ENCODE data around the gene ETV1. TPM values are rescaled to one million over a fixed set of nuclear protein-coding genes. Genes with fewer than 3 reads are reported as not detected.

ETV1 gene
- total RNA-seq, 1 donor from 2014 or later, result 89.0 TPM

DNA sequence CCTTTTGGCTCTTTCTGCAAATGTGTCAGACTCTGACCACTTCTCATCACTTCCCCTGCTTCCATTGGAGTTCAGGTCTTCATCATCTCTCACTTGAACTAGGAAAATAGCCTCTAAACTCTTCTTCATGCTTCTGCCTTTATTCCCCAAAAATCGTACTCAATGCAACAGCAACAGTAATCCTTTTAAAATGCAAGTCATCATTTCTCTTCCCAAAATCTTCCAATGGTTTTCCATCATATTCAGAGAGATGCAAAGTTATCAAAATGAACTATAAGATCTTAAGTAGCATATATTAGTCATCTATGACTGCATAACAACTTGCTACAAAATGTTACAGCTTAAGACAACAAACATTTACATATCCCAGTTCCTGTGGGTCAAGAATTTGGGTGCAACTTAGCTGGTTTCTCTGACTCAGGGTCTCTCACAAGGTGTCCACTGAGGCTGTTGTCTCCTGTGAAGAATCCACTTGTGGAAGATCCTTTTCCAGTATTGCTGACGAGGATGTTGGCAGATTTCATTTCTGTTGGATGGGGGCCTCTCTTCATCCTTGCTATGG, 31.0 kb upstream of the ETV1 start:
- no peak for DNase-seq
- intact Hi-C loops (cut with DNase I), result no loop called here
- ATAC-seq, result no peak
- no peak overlapping the region for H3K4me3 ChIP-seq
- TF ChIP-seq, protein P1, sequence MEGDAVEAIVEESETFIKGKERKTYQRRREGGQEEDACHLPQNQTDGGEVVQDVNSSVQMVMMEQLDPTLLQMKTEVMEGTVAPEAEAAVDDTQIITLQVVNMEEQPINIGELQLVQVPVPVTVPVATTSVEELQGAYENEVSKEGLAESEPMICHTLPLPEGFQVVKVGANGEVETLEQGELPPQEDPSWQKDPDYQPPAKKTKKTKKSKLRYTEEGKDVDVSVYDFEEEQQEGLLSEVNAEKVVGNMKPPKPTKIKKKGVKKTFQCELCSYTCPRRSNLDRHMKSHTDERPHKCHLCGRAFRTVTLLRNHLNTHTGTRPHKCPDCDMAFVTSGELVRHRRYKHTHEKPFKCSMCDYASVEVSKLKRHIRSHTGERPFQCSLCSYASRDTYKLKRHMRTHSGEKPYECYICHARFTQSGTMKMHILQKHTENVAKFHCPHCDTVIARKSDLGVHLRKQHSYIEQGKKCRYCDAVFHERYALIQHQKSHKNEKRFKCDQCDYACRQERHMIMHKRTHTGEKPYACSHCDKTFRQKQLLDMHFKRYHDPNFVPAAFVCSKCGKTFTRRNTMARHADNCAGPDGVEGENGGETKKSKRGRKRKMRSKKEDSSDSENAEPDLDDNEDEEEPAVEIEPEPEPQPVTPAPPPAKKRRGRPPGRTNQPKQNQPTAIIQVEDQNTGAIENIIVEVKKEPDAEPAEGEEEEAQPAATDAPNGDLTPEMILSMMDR (IDR thresholded peaks at IDR 0.05), result no peak
- H3K4me1 ChIP-seq, result no peaks in the 10 kb centered on the region
- no peak overlapping the region for H3K27ac ChIP-seq
- no peaks in the 10 kb centered on the region for H3K9me3 ChIP-seq
- H3K36me3 ChIP-seq, result no peaks in the 10 kb centered on the region
- no peaks in the 10 kb centered on the region for H3K27me3 ChIP-seq (ENCODE audit: low read depth)

DNA sequence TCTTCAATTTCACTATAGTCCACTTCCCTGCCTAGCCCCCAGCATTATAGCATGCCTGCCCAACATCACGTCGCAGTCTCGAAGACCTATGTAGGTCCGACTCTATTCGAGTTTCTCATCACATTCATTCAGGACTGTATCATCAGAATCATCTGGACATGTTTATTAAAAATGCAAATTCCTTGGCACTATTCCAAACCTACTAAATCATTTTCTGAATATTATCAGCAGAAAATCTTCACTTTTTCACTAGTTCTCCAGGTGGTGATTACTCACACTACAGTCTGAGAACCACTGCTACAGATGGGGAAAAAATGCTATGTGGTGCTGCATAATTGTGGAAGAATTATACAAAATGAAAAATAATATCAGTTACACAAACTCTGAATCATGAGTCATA, 29.3 kb upstream of the ETV1 start:
- Histone ChIP-seq H3K9me3 (no peaks in the 10 kb centered on the region), H3K4me1 (no peaks in the 10 kb centered on the region), H3K27me3 (ENCODE audit: low read depth) (no peaks in the 10 kb centered on the region), H3K4me3 (no peak overlapping the region), H3K36me3 (no peaks in the 10 kb centered on the region), H3K27ac (no peak overlapping the region)
- no peak for DNase-seq
- TF ChIP-seq, protein P1 (IDR thresholded peaks at IDR 0.05), result no peak
- no peak for ATAC-seq
- intact Hi-C loops (cut with DNase I), result no loop called here

DNA sequence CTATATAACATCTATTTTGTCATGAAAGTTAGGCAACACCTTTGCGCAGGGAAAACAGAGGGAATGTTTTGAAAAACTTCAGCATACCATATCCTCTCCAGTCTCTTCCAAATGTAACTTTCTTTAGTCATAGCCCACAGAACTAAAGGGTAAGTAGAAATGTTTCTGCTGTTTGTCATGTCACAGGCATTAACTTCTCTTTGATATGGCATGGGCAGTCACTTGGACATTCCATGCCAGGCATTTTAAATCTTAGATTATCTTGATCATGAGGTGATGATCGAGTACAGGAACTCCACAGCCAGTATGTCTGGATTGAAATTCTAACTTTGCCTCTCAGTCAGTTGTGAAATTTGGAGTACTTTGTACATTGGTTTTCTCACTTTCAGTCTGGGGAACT, 27.5 kb upstream of the ETV1 start:
- no peaks in the 10 kb centered on the region for H3K36me3 ChIP-seq
- DNase-seq, result no peak
- no peak overlapping the region for H3K4me3 ChIP-seq
- no peak for ATAC-seq
- intact Hi-C loops (cut with DNase I), result no loop called here
- H3K27me3 ChIP-seq (ENCODE audit: low read depth), result no peaks in the 10 kb centered on the region
- H3K9me3 ChIP-seq, result no peaks in the 10 kb centered on the region
- no peak overlapping the region for H3K27ac ChIP-seq
- TF ChIP-seq, protein P1 (IDR thresholded peaks at IDR 0.05), result no peak
- no peaks in the 10 kb centered on the region for H3K4me1 ChIP-seq

DNA sequence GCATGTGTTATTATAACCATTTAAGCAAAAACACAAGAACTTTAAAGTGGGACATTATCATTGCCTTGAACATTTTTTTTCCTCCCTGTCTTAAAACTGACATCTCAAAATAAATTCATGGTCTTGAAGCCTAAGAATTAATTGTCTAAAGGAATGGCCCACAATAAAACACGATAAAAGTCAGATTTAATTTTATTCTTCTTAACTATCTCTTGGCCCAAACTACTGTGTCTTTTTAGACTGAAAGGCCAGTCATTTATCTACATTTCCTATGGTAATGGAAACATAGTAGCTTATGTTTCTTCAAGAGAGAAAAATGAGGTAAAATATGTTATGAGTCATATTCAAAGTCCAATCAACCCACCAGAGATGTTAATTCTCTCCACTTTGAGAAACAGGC, 24.4 kb upstream of the ETV1 start:
- no peaks in the 10 kb centered on the region for H3K36me3 ChIP-seq
- no peak overlapping the region for H3K27ac ChIP-seq
- no peaks in the 10 kb centered on the region for H3K27me3 ChIP-seq (ENCODE audit: low read depth)
- TF ChIP-seq, protein P1 (IDR thresholded peaks at IDR 0.05), result no peak
- H3K4me1 ChIP-seq, result no peaks in the 10 kb centered on the region
- no peak overlapping the region for H3K4me3 ChIP-seq
- H3K9me3 ChIP-seq, result no peaks in the 10 kb centered on the region
- ATAC-seq, result no peak
- intact Hi-C loops (cut with DNase I), result no loop called here
- DNase-seq, result no peak

DNA sequence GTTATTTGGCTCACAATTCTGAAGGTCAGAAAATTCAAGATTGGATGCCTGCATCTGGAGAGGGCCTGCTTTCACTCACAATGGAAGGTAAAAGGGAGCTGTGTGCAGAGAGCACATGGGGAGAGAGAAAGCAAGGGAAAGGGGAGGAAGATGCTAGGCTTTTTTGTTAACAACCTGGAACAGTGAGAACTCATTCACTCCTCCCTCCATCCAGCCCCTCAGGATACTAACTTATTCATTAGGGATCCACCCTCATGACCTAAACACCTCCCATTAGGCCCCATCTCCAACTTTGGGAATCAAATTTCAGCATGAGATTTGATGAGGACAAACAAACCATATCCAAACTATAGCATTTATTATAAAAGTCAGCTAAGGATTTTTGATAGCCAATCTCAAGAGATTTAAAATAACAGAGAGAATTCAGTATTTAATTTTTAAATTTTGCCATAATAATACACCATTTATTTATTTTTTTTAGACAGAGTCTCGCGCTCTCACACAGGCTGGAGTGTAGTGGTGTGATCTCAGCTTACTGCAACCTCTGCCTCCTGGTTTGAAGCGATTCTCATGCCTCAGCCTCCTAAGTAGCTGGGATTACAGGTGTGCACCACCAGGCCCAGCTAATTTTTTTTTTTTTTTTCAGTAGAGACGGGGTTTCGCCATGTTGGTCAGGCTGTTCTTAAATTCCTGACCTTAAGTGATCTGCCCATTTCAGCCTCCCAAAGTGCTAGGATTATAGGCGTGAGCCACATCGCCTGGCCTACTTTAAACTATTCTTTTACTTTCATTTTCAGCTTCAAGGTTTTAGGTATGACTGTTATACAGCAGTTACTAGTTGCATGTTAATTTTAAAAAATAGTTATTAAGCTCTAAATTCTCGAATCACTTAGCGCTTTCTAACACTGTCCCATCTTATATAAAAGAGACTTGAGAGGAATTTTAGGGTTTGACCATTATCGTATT, 20.3 kb upstream of the ETV1 start:
- Histone ChIP-seq H3K27ac (no peak overlapping the region), H3K27me3 (ENCODE audit: low read depth) (no peaks in the 10 kb centered on the region), H3K9me3 (no peaks in the 10 kb centered on the region), H3K36me3 (no peaks in the 10 kb centered on the region), H3K4me1 (no peaks in the 10 kb centered on the region), H3K4me3 (no peak overlapping the region)
- TF ChIP-seq, protein P1 (IDR thresholded peaks at IDR 0.05), result no peak
- ATAC-seq (no peak), DNase-seq (no peak)
- intact Hi-C loops (cut with DNase I), result no loop called here

Data from lower lobe of right lung (tissue), 2 donors.